ENCODE measurements around the gene SNRPB2.

The SNRPB2 gene

GRCh38 chr20:16748308-16748900 is 18.6 kb downstream of the SNRPB2 start, which contains the start of gene OTOR:
OTOR (plus strand) TSS chr20:16748358; CDS start chr20:16748402, 44 bp downstream.
- H3K36me3 ChIP-seq = no peaks in the 10 kb centered on the region
- TF ChIP-seq CTCF (IDR thresholded peaks at IDR 0.05) = no peak
- H3K4me3 ChIP-seq = no peak within 1 kb of the TSS
- H3K9me3 ChIP-seq = no peaks in the 10 kb centered on the region
- DNase-seq = no peak
- intact Hi-C loops (cut with DNase I; ENCODE audit: low total_unique reads) = no loop called here
- H3K27me3 ChIP-seq = no peaks in the 10 kb centered on the region
- no peaks in the 10 kb centered on the region for H3K4me1 ChIP-seq
- no peak within 1 kb of the TSS for H3K27ac ChIP-seq

GRCh38 chr20:16749573-16749972 is 19.7 kb downstream of the SNRPB2 start:
- TF ChIP-seq CTCF (IDR thresholded peaks at IDR 0.05) = no peak
- no peak for DNase-seq
- H3K36me3 ChIP-seq = no peaks in the 10 kb centered on the region
- H3K27ac ChIP-seq = no peak overlapping the region
- no peak overlapping the region for H3K4me3 ChIP-seq
- peaks cover 0 to 5% of the 10 kb centered on the region in 2 donors for H3K27me3 ChIP-seq
- intact Hi-C loops (cut with DNase I; ENCODE audit: low total_unique reads) = no loop called here
- H3K4me1 ChIP-seq = no peaks in the 10 kb centered on the region
- no peaks in the 10 kb centered on the region for H3K9me3 ChIP-seq

- Histone ChIP-seq H3K9me3 (no peaks in the 10 kb centered on the region), H3K36me3 (no peaks in the 10 kb centered on the region), H3K27me3 (peaks cover 0 to 5% of the 10 kb centered on the region in 2 donors), H3K4me3 (no peak overlapping the region), H3K4me1 (no peaks in the 10 kb centered on the region), H3K27ac (no peak overlapping the region)
- intact Hi-C loops (cut with DNase I; ENCODE audit: low total_unique reads) = loop anchor here (10.0 kb wide), 1 partner anchor 237 kb away; no protein-coding TSS in a partner anchor
- TF ChIP-seq CTCF (IDR thresholded peaks at IDR 0.05) = no peak
- DNase-seq = no peak
Measured at GRCh38 chr20:16752082-16752481, 22.3 kb downstream of the SNRPB2 start.

GRCh38 chr20:16752901-16753300 is 23.1 kb downstream of the SNRPB2 start:
- DNase-seq = no peak
- intact Hi-C loops (cut with DNase I; ENCODE audit: low total_unique reads) = loop anchor here (10.0 kb wide), 1 partner anchor 238 kb away; no protein-coding TSS in a partner anchor
- H3K4me1 ChIP-seq = no peaks in the 10 kb centered on the region
- H3K27me3 ChIP-seq = peaks cover 0 to 5% of the 10 kb centered on the region in 2 donors
- H3K9me3 ChIP-seq = no peaks in the 10 kb centered on the region
- H3K36me3 ChIP-seq = no peaks in the 10 kb centered on the region
- no peak overlapping the region for H3K4me3 ChIP-seq
- H3K27ac ChIP-seq = no peak overlapping the region
- no peak for TF ChIP-seq CTCF (IDR thresholded peaks at IDR 0.05)

GRCh38 chr20:16758454-16759180 is 28.8 kb downstream of the SNRPB2 start:
- peaks cover 0 to 4% of the 10 kb centered on the region in 2 donors for H3K27me3 ChIP-seq
- no peak for DNase-seq
- intact Hi-C loops (cut with DNase I; ENCODE audit: low total_unique reads) = loop anchor here (10.0 kb wide), 1 partner anchor 244 kb away; no protein-coding TSS in a partner anchor
- no peak for TF ChIP-seq CTCF (IDR thresholded peaks at IDR 0.05)
- no peaks in the 10 kb centered on the region for H3K9me3 ChIP-seq
- no peaks in the 10 kb centered on the region for H3K4me1 ChIP-seq
- no peak overlapping the region for H3K27ac ChIP-seq
- no peaks in the 10 kb centered on the region for H3K36me3 ChIP-seq
- H3K4me3 ChIP-seq = no peak overlapping the region
